Ishikawa (cell line): Measurements from ENCODE around the gene NR3C2.

Experiments used
- CEBPB ChIP-seq: IDR thresholded peaks from 2 replicates; pipeline ENCODE4 v1.6.1; 2012
- CREB1 ChIP-seq: IDR thresholded peaks from 2 replicates; pipeline ENCODE4 v1.6.1; 2012; ENCODE audit warnings: low read depth
- EGR1 ChIP-seq: IDR thresholded peaks from 2 replicates; pipeline ENCODE4 v1.6.1; 2012
- EP300 ChIP-seq: IDR thresholded peaks from 2 replicates; pipeline ENCODE4 v1.6.1; 2012; ENCODE audit warnings: borderline replicate concordance
- FOXM1 ChIP-seq: IDR thresholded peaks from 2 replicates; pipeline ENCODE4 v1.6.1; 2012; ENCODE audit warnings: low read depth, borderline replicate concordance
- MAX ChIP-seq: IDR thresholded peaks from 2 replicates; pipeline ENCODE4 v1.6.1; 2012
- NFIC ChIP-seq: IDR thresholded peaks from 2 replicates; pipeline ENCODE4 v1.6.1; 2012
- RAD21 ChIP-seq: IDR thresholded peaks from 2 replicates; pipeline ENCODE4 v1.6.1; 2012; ENCODE audit warnings: low read depth
- REST ChIP-seq: IDR thresholded peaks from 2 replicates; pipeline ENCODE4 v1.6.1; 2012; ENCODE audit warnings: low read depth, mild to moderate bottlenecking
- TAF1 ChIP-seq: IDR thresholded peaks from 2 replicates; pipeline ENCODE4 v1.6.1; 2012; ENCODE audit warnings: low read depth, mild to moderate bottlenecking
- TCF12 ChIP-seq: IDR thresholded peaks from 2 replicates; pipeline ENCODE4 v1.6.1; 2012; ENCODE audit warnings: low read depth
- TEAD4 ChIP-seq: IDR thresholded peaks from 2 replicates; pipeline ENCODE4 v1.6.1; 2012
- USF1 ChIP-seq: IDR thresholded peaks from 2 replicates; pipeline ENCODE4 v1.6.1; 2012
- YY1 ChIP-seq: IDR thresholded peaks from 2 replicates; pipeline ENCODE4 v1.6.1; 2012; ENCODE audit warnings: low read depth
- ZBTB7A ChIP-seq: IDR thresholded peaks from 2 replicates; pipeline ENCODE4 v1.6.1; 2012; ENCODE audit warnings: low read depth

The NR3C2 gene

GRCh38 chr4:148235809-148236208 lies 206.4 kb downstream of the NR3C2 start:
- TF ChIP-seq TAF1 (no peak), TCF12 (no peak), TEAD4 (no peak), YY1 (no peak)

- no peak for TF ChIP-seq YY1
- no peak for TF ChIP-seq REST
- TF ChIP-seq EP300, result no peak
- no peak for TF ChIP-seq CEBPB
- TF ChIP-seq NFIC, result no peak
- TF ChIP-seq TAF1, result no peak
- TF ChIP-seq CREB1, result no peak
- no peak for TF ChIP-seq ZBTB7A
- TF ChIP-seq USF1, result no peak
- no peak for TF ChIP-seq FOXM1
- TF ChIP-seq RAD21, result no peak
- TF ChIP-seq TEAD4, result no peak
- TF ChIP-seq EGR1, result no peak
- TF ChIP-seq MAX, result no peak
- TF ChIP-seq TCF12, result no peak
These were observed 212.4 kb downstream of the NR3C2 start for GRCh38 chr4:148229798-148230197.

- TF ChIP-seq YY1, result no peak
- TF ChIP-seq RAD21, result no peak
- no peak for TF ChIP-seq REST
- TF ChIP-seq EP300, result no peak
- TF ChIP-seq CREB1, result no peak
- no peak for TF ChIP-seq NFIC
- TF ChIP-seq FOXM1, result no peak
- no peak for TF ChIP-seq TAF1
- no peak for TF ChIP-seq CEBPB
- TF ChIP-seq MAX, result no peak
- no peak for TF ChIP-seq USF1
- no peak for TF ChIP-seq ZBTB7A
These were observed 213.2 kb downstream of the NR3C2 start for GRCh38 chr4:148229028-148229427.

- no peak for TF ChIP-seq NFIC
- TF ChIP-seq REST, result no peak
- no peak for TF ChIP-seq YY1
- no peak for TF ChIP-seq FOXM1
- TF ChIP-seq MAX, result no peak
- no peak for TF ChIP-seq ZBTB7A
- TF ChIP-seq USF1, result no peak
- no peak for TF ChIP-seq CEBPB
These were observed 215.1 kb downstream of the NR3C2 start for GRCh38 chr4:148227147-148227546.

- TF ChIP-seq ZBTB7A, result no peak
- TF ChIP-seq TCF12, result no peak
- TF ChIP-seq TAF1, result no peak
- TF ChIP-seq TEAD4, result no peak
- no peak for TF ChIP-seq EP300
- no peak for TF ChIP-seq CEBPB
- TF ChIP-seq YY1, result no peak
- TF ChIP-seq NFIC, result no peak
These were observed 215.9 kb downstream of the NR3C2 start for GRCh38 chr4:148226341-148226740.
